ENCODE results near the gene MRPL17. TPM values are rescaled to one million over a fixed set of nuclear protein-coding genes. Genes with fewer than 3 reads are reported as not detected.

The MRPL17 gene
- total RNA-seq, 4 donors from 2014 or later: 30.6 to 452 (median 55.0) TPM

GRCh38 chr11:6646071-6646470 lies 37.1 kb downstream of the MRPL17 start:
- H3K4me3 ChIP-seq: no peak overlapping the region
- peaks cover 8 to 16% of the 10 kb centered on the region in 2 donors for H3K4me1 ChIP-seq
- H3K27me3 ChIP-seq: no peaks in the 10 kb centered on the region
- intact Hi-C loops (cut with DNase I; ENCODE audit: low total_unique reads): no loop called here
- H3K36me3 ChIP-seq: no peaks in the 10 kb centered on the region
- DNase-seq: peak in 1 of 2 donors; percentile 57
- TF ChIP-seq POLR2A (IDR thresholded peaks at IDR 0.05): no peak
- TF ChIP-seq, protein P1, sequence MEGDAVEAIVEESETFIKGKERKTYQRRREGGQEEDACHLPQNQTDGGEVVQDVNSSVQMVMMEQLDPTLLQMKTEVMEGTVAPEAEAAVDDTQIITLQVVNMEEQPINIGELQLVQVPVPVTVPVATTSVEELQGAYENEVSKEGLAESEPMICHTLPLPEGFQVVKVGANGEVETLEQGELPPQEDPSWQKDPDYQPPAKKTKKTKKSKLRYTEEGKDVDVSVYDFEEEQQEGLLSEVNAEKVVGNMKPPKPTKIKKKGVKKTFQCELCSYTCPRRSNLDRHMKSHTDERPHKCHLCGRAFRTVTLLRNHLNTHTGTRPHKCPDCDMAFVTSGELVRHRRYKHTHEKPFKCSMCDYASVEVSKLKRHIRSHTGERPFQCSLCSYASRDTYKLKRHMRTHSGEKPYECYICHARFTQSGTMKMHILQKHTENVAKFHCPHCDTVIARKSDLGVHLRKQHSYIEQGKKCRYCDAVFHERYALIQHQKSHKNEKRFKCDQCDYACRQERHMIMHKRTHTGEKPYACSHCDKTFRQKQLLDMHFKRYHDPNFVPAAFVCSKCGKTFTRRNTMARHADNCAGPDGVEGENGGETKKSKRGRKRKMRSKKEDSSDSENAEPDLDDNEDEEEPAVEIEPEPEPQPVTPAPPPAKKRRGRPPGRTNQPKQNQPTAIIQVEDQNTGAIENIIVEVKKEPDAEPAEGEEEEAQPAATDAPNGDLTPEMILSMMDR (IDR thresholded peaks at IDR 0.05): no peak
- peak overlapping the region; percentile 89 to 94 for H3K27ac ChIP-seq
- H3K9me3 ChIP-seq: no peaks in the 10 kb centered on the region

DNA sequence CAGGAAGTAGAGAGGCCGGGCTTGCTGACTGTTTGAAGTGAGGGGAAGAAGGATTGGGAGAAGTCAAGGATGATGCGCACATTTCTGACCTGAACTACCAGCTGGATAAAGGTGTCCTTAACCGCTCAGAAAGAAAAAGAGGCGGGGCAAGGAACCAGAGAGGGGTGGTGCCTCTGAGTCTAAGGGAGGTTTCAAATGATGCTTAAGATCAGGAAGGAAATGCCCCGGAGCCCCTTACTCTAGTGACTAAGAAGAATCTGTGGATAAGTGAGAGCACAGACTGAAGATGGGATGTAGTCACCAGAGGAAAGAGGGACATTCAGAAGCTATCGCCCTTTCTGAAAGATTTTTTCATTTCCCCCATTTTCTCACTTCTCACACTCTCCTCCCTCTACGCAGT lies 40.2 kb downstream of the MRPL17 start:
- H3K4me1 ChIP-seq: peaks cover 25% of the 10 kb centered on the region in 2 donors
- H3K27ac ChIP-seq: no peak overlapping the region
- no peak for TF ChIP-seq POLR2A (IDR thresholded peaks at IDR 0.05)
- TF ChIP-seq, protein P1 (IDR thresholded peaks at IDR 0.05): no peak
- no peaks in the 10 kb centered on the region for H3K27me3 ChIP-seq
- no peak overlapping the region for H3K4me3 ChIP-seq
- no peaks in the 10 kb centered on the region for H3K36me3 ChIP-seq
- H3K9me3 ChIP-seq: no peaks in the 10 kb centered on the region
- intact Hi-C loops (cut with DNase I; ENCODE audit: low total_unique reads): no loop called here
- no peak for DNase-seq

- H3K27ac ChIP-seq: no peak overlapping the region
- no peaks in the 10 kb centered on the region for H3K9me3 ChIP-seq
- peaks cover 21 to 22% of the 10 kb centered on the region in 2 donors for H3K4me1 ChIP-seq
- DNase-seq: peak in 1 of 2 donors; percentile 16
- no peak for TF ChIP-seq POLR2A (IDR thresholded peaks at IDR 0.05)
- TF ChIP-seq, protein P1 (IDR thresholded peaks at IDR 0.05): no peak
- H3K27me3 ChIP-seq: no peaks in the 10 kb centered on the region
- H3K36me3 ChIP-seq: no peaks in the 10 kb centered on the region
- no peak overlapping the region for H3K4me3 ChIP-seq
- intact Hi-C loops (cut with DNase I; ENCODE audit: low total_unique reads): no loop called here
These were observed 42.0 kb downstream of the MRPL17 start for GRCh38 chr11:6640985-6641701.

DNA sequence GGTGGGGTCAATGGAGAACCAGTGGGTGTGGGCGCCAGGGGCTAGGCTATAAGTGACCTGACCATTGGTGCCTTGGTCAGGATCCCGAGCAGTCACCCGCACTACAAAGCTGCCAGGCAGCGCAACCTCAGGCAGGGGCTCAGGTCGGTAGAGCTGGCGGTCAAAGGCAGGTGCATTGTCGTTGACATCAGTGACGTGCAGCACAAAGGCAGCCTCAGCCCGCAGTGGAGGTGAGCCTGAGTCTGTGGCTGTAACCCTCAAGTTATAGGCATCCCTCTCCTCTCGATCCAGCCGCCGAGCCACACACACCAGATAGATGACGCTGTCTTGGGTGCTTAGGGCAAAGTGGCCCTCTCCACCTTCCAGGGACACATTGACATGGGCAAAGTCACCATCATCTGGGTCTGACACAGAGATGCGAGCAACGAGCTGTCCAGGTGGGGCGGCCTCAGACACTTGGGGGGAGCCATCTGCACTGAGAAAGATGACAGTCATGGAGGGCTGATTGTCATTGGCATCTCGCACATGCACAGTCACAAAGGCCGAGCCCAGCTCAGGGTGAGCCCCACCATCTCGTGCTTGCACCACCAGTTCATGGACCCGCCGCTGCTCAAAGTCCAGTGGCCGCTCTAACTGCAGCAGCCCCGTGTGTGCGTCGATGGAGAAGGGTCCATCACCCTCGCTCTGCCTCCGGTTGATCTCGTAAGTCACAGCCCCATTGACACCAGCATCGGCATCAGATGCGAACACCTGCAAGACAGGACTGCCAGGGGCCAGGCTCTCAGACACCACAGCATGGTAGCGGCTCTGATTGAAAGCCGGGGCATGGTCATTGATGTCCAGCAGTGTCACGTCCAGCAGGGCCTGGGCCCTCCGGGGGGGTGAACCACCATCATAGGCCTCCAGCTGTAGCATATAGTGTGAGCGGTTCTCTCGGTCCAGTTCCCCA lies 42.8 kb downstream of the MRPL17 start:
- DNase-seq: no peak
- no peak for TF ChIP-seq POLR2A (IDR thresholded peaks at IDR 0.05)
- TF ChIP-seq, protein P1 (IDR thresholded peaks at IDR 0.05): no peak
- intact Hi-C loops (cut with DNase I; ENCODE audit: low total_unique reads): no loop called here
- Histone ChIP-seq H3K9me3 (no peaks in the 10 kb centered on the region), H3K27ac (peak overlapping the region in 1 of 2 donors; percentile 55), H3K36me3 (no peaks in the 10 kb centered on the region), H3K4me1 (peaks cover 18% of the 10 kb centered on the region in 2 donors), H3K4me3 (no peak overlapping the region), H3K27me3 (no peaks in the 10 kb centered on the region)

DNA sequence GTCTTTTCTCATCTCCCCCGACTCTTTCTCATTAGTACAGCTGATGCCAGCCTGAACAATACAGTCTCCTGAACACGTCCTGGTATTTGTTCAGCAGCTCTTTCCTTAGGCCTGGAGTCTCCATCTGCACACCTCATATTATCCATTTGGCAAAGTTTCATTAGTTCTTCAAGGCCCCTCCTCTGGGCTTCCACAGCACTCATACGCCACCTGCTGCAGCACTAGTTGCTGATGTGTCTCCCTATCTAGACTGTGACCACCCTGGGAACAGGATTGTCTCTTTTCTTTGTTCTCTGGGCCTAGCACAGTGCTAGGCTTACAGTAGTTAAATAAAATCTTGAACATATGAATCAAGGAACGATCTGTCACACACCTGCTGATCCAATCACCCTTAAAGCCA lies 44.7 kb downstream of the MRPL17 start:
- TF ChIP-seq, protein P1 (IDR thresholded peaks at IDR 0.05): no peak
- no peak for TF ChIP-seq POLR2A (IDR thresholded peaks at IDR 0.05)
- no peaks in the 10 kb centered on the region for H3K9me3 ChIP-seq
- H3K27ac ChIP-seq: peak overlapping the region; percentile 55 to 73
- peaks cover 18% of the 10 kb centered on the region in 2 donors for H3K4me1 ChIP-seq
- H3K36me3 ChIP-seq: no peaks in the 10 kb centered on the region
- DNase-seq: no peak
- H3K4me3 ChIP-seq: no peak overlapping the region
- intact Hi-C loops (cut with DNase I; ENCODE audit: low total_unique reads): no loop called here
- H3K27me3 ChIP-seq: no peaks in the 10 kb centered on the region
